ENCODE measurements around the gene ITGAD. TPM values are rescaled to one million over a fixed set of nuclear protein-coding genes. Genes with fewer than 3 reads are reported as not detected.

ITGAD gene
- total RNA-seq, 4 donors from 2014 or later = 0.19 TPM; not detected in 3

GRCh38 chr16:31429314-31429713, 36.2 kb downstream of the ITGAD start:
- H3K36me3 ChIP-seq = no peaks in the 10 kb centered on the region
- H3K27ac ChIP-seq = no peak overlapping the region
- no peak for DNase-seq
- TF ChIP-seq CTCF (IDR thresholded peaks at IDR 0.05) = no peak
- TF ChIP-seq POLR2A (IDR thresholded peaks at IDR 0.05) = no peak
- intact Hi-C loops (cut with DNase I) = no loop called here
- H3K4me1 ChIP-seq = peaks cover 0 to 24% (median 0%) of the 10 kb centered on the region in 3 donors
- WGBS, 2 donors = 13 to 19% methylated on average over 1 of the region's 1 CpG
- no peak overlapping the region for H3K4me3 ChIP-seq
- H3K27me3 ChIP-seq = peaks cover 0 to 8% (median 0%) of the 10 kb centered on the region in 4 donors
- peaks cover 0 to 4% (median 0%) of the 10 kb centered on the region in 3 donors for H3K9me3 ChIP-seq

DNA sequence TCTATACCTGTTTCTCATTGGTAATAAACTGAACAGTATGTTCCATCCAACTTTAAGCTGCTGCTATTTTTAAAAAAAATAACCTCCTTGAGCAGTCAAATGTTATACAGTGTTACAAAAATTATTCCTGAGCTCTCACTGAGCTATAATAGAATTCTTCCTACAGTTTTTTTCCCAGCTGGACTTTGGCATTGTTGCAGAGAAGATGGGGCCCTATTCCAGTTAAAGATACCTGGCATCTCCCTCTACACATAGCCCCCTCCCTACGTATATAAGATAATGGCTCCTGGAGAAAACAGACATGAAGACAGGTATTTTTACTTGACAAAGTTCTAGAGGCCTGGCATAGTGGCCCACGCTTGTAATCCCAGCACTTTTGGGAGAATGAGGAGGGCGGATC, 36.7 kb downstream of the ITGAD start:
- 40 to 89% methylated on average over 1 to 3 of the region's 3 CpGs for WGBS, 2 donors
- Histone ChIP-seq H3K9me3 (peaks cover 0 to 4% (median 0%) of the 10 kb centered on the region in 3 donors), H3K36me3 (no peaks in the 10 kb centered on the region), H3K27ac (no peak overlapping the region), H3K27me3 (peaks cover 0 to 4% (median 0%) of the 10 kb centered on the region in 4 donors), H3K4me1 (peaks cover 0 to 24% (median 0%) of the 10 kb centered on the region in 3 donors), H3K4me3 (no peak overlapping the region)
- no peak for TF ChIP-seq CTCF (IDR thresholded peaks at IDR 0.05)
- TF ChIP-seq POLR2A (IDR thresholded peaks at IDR 0.05) = no peak
- intact Hi-C loops (cut with DNase I) = no loop called here
- no peak for DNase-seq

DNA sequence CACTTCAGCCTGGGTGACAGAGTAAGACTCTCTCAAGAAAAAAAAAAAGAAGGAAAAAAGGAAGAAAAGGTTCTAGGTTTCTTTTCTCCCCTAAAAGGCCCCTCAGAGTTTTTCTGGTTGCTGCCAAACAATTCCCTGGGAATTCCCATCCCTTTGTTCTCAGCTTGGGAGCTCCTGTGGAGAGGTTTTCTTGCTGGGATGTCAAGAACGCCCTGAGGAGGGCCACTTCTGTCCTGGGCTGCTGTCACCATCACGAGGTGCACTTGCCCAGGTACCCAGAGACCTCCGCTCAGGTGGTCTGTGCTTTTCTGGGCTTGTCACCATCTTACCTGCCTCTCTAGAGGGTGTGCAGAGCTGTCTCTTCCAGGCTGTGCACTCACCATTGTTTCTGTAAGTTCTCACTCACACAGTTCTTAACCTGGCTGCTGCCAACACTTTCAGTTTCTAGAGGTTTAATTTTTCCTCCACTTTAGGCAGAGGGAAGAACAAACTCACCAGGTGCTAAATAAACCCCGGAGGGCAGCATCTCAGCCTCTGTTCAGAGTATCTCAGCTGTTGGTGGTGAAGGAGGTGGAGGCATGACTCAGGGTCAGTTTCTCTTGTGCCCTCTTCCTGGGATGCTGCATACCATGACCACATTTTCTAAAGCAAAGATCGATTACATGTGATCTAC, 37.4 kb downstream of the ITGAD start:
- Histone ChIP-seq H3K27me3 (peaks cover 0 to 4% (median 0%) of the 10 kb centered on the region in 4 donors), H3K36me3 (no peaks in the 10 kb centered on the region), H3K9me3 (peaks cover 0 to 4% (median 0%) of the 10 kb centered on the region in 3 donors), H3K27ac (no peak overlapping the region), H3K4me3 (no peak overlapping the region), H3K4me1 (peaks cover 0 to 28% (median 0%) of the 10 kb centered on the region in 3 donors)
- WGBS, 2 donors = 31 to 37% methylated on average over 5 of the region's 5 CpGs
- no peak for DNase-seq
- intact Hi-C loops (cut with DNase I) = no loop called here
- TF ChIP-seq POLR2A (IDR thresholded peaks at IDR 0.05) (no peak), CTCF (IDR thresholded peaks at IDR 0.05) (no peak)

- no peak for DNase-seq
- Histone ChIP-seq H3K4me1 (peaks cover 0 to 10% (median 3%) of the 10 kb centered on the region in 3 donors), H3K36me3 (no peaks in the 10 kb centered on the region), H3K4me3 (peak overlapping the region in 1 of 4 donors; percentile 2), H3K27ac (no peak overlapping the region), H3K9me3 (no peaks in the 10 kb centered on the region), H3K27me3 (peaks cover 0 to 13% (median 0%) of the 10 kb centered on the region in 4 donors)
- 40 to 73% methylated on average over 22 to 23 of the region's 47 CpGs for WGBS, 2 donors
- intact Hi-C loops (cut with DNase I) = no loop called here
- TF ChIP-seq POLR2A (IDR thresholded peaks at IDR 0.05) (no peak), CTCF (IDR thresholded peaks at IDR 0.05) (no peak)
Observed at GRCh38 chr16:31435341-31436220, 42.4 kb downstream of the ITGAD start.

Data from esophagus squamous epithelium (tissue), 5 donors.